ENCODE measurements around the gene ESF1. TPM values are rescaled to one million over a fixed set of nuclear protein-coding genes. Genes with fewer than 3 reads are reported as not detected.

Gene ESF1
- total RNA-seq, 1 donor from 2014 or later: 12.9 TPM

DNA sequence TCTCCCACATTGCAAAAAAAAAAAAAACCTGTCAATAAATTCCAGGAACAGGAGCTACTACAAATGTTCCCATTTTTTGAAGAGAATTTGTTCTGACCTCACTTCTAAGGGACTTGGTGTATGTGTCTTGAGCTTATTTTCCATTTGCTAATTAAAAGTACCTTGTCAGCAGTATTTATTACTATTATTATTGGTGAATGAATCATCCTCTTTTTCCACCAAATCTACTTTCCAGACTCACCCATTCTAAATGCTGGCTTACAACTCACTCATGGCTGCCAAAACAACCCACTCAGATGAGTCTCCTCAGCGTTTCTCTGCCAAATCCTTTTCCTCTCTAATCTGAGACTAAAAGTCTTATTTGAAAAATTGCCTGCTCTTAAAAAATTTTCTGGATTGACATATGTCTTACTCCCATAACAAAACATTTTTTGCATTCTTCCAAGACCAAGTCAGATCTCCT, 112.8 kb downstream of the ESF1 start:
- Histone ChIP-seq H3K36me3 (ENCODE audit: control insufficient read depth, insufficient read depth, low read length) (no peaks in the 10 kb centered on the region), H3K27me3 (ENCODE audit: control insufficient read depth, insufficient read depth, low read length) (no peaks in the 10 kb centered on the region), H3K4me3 (ENCODE audit: low read depth, low read length) (no peak overlapping the region)
- TF ChIP-seq, protein P1, sequence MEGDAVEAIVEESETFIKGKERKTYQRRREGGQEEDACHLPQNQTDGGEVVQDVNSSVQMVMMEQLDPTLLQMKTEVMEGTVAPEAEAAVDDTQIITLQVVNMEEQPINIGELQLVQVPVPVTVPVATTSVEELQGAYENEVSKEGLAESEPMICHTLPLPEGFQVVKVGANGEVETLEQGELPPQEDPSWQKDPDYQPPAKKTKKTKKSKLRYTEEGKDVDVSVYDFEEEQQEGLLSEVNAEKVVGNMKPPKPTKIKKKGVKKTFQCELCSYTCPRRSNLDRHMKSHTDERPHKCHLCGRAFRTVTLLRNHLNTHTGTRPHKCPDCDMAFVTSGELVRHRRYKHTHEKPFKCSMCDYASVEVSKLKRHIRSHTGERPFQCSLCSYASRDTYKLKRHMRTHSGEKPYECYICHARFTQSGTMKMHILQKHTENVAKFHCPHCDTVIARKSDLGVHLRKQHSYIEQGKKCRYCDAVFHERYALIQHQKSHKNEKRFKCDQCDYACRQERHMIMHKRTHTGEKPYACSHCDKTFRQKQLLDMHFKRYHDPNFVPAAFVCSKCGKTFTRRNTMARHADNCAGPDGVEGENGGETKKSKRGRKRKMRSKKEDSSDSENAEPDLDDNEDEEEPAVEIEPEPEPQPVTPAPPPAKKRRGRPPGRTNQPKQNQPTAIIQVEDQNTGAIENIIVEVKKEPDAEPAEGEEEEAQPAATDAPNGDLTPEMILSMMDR (IDR thresholded peaks at IDR 0.05; ENCODE audit: insufficient read depth, low read length, poor library complexity, severe bottlenecking): no peak
- no peak for DNase-seq (ENCODE audit: low read depth)

DNA sequence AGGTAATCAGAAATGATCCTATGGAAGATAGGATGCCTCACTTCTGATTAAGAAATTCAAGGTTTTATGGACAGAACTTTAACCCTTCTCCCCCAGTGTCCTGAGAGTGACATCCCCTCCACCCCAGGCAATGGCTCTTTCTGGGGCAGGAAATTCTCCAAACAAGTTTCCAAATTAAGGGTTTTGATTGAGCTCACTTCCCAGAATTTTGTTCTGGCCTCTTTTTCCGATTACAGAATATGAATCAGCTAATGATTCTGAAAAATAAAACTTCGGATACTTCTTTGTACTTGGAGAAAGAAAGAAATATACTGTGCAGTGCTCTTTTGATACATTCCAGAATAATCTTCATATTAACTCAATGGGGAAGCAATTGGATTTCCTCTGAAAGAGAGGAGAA, 113.2 kb downstream of the ESF1 start:
- no peak for DNase-seq (ENCODE audit: low read depth)
- TF ChIP-seq, protein P1 (IDR thresholded peaks at IDR 0.05; ENCODE audit: insufficient read depth, low read length, poor library complexity, severe bottlenecking): no peak
- no peaks in the 10 kb centered on the region for H3K36me3 ChIP-seq (ENCODE audit: control insufficient read depth, insufficient read depth, low read length)

DNA sequence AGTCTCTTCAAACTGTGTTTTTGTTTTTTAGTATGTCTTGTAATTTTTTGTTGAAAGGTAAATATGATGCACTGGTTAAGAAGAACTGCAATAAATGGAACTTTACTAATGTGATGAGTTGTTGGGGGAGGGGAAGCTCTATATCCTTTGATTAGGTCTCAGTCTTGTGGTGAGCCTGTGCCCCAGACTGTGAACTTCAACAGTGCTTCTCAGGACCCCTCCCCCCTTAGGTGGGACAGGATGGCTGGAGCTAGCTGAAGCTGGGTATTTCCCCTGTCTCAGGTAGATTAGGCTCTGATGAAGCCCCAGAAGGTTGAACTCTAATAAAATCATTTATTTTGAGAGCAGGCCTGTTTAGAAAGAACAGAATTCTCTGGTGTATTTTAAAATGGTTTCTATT, 114.6 kb downstream of the ESF1 start:
- DNase-seq (ENCODE audit: low read depth): no peak
- no peak overlapping the region for H3K4me3 ChIP-seq (ENCODE audit: low read depth, low read length)
- no peaks in the 10 kb centered on the region for H3K27me3 ChIP-seq (ENCODE audit: control insufficient read depth, insufficient read depth, low read length)
- no peaks in the 10 kb centered on the region for H3K36me3 ChIP-seq (ENCODE audit: control insufficient read depth, insufficient read depth, low read length)
- TF ChIP-seq, protein P1 (IDR thresholded peaks at IDR 0.05; ENCODE audit: insufficient read depth, low read length, poor library complexity, severe bottlenecking): no peak

More for the DNA sequence above, 113.2 kb downstream of the ESF1 start:
- Histone ChIP-seq H3K27me3 (ENCODE audit: control insufficient read depth, insufficient read depth, low read length) (no peaks in the 10 kb centered on the region), H3K4me3 (ENCODE audit: low read depth, low read length) (no peak overlapping the region)

DNA sequence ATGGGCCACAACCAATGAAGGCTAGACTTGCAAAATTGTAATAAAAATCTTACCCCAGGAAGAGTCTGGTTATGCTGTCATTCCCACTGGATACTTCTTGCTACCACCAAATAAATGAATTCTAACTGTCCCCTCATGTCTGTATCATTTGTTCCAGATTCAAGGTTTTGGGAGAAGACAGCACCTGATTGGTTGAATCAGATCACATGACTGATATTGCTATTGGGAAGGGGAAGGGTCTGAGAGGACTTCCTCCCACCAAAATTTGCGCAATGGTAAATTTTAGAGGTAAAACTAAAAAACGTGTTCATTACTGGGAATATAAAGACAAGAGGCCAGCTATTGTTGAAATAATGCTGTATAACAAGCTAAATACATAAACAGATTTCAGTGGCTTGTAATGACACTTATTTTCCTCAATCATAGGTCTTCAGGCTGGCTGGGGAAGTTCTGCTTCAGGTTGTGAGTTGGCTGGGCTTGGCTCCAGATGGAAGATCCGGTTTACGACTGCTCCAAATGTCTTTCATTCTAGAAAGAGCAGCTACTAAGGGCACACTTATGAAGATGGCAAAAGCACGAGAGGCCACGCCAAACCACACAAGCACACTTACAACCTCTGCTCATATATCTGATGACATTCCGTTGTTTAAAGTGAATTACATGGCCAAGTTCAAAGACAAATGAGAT, 118.9 kb downstream of the ESF1 start:
- DNase-seq (ENCODE audit: low read depth): no peak
- TF ChIP-seq, protein P1 (IDR thresholded peaks at IDR 0.05; ENCODE audit: insufficient read depth, low read length, poor library complexity, severe bottlenecking): no peak
- H3K27me3 ChIP-seq (ENCODE audit: control insufficient read depth, insufficient read depth, low read length): peaks cover 2% of the 10 kb centered on the region
- H3K36me3 ChIP-seq (ENCODE audit: control insufficient read depth, insufficient read depth, low read length): no peaks in the 10 kb centered on the region
- no peak overlapping the region for H3K4me3 ChIP-seq (ENCODE audit: low read depth, low read length)

Other genes with a start within 250 kb of the ESF1 start
- 10.6 and 13.3 TPM in 2 replicates for gene TASP1, start 146.0 kb downstream of the ESF1 start, total RNA-seq
- gene NDUFAF5, start 109 bp upstream of the ESF1 start, total RNA-seq: 17.5 and 46.8 TPM in 2 replicates
- not detected in 2 replicates for gene SEL1L2, start 205.7 kb upstream of the ESF1 start, total RNA-seq
- 0.79 and 7.9 TPM in 2 replicates for gene MACROD2, start 210.6 kb upstream of the ESF1 start, total RNA-seq